ENCODE data around the gene NT5C1A.

Gene NT5C1A

DNA sequence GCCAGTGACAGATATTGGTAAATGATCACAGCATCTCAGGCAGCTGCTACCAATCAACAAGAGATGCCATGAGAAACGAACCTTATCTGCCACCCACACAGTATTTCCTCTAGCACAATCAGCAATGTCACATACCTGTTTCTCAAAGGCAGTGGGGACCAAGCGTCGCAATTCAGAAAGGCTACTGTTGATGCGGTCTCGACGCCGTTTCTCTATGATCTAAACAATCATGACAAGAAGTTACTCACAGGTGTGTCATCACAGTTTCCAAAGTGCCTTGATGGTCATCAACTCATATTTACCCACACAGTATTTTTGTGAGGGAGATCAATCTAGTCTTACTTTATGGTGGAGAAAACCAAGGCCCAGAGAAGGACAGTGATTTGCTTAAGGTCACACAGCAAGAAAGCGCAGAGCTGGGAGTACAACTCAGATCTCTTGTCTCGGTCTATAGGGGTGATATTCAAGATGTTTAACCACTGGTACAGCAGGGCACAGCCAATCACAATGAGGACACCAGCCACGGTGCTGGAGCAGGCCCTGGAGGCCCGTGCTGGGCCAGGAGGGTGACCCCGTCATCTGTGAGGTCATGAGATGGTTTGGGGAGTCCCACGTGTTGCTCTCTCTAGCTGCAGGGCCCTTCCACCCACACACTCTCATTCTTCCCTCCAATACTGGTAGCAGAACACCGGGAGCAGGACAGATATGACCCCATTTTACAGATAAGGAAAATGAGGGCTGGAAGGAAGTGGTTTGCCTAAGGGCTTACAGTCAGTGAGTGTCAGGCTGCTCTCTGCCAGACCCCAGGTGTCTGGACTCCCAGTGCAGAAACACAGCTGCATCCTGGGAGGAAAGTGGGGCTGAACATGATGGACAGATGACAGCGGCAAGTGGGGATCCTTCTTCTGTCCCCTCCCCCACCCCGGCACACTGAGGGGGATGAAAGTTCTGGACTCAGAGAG lies 40.3 kb downstream of the NT5C1A start:
- no peak for TF ChIP-seq GATA1 (IDR thresholded peaks at IDR 0.05; ENCODE audit: low read depth, low read length)
- no peak for TF ChIP-seq POLR2A (IDR thresholded peaks at IDR 0.05; ENCODE audit: low read length)
- DNase-seq: no peak

DNA sequence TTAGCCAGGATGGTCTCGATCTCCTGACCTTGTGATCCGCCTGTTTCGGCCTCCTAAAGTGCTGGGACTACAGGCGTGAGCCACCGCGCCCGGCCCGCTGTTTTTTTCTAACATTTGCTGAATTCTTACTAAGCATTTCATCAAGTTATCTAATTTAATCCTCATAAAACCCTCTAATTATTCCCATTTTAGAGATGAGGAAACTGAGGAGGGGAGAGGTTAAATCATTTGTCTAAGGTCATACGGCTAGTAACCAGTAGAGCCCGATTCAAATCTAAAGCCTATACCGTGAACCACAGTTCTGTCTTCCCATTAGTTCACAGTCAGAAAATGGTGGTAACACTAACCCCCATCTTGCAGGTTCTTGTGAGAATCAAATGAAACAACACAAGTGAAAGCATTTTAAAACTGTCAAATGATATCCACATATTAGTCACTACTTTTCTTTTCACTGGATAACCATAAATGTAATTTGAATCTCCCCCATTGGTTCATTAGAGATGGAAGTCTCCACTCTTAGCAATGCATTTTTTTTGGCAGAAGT lies 43.0 kb downstream of the NT5C1A start:
- DNase-seq: no peak
- TF ChIP-seq POLR2A (IDR thresholded peaks at IDR 0.05; ENCODE audit: low read length): no peak
- TF ChIP-seq GATA1 (IDR thresholded peaks at IDR 0.05; ENCODE audit: low read depth, low read length): no peak

DNA sequence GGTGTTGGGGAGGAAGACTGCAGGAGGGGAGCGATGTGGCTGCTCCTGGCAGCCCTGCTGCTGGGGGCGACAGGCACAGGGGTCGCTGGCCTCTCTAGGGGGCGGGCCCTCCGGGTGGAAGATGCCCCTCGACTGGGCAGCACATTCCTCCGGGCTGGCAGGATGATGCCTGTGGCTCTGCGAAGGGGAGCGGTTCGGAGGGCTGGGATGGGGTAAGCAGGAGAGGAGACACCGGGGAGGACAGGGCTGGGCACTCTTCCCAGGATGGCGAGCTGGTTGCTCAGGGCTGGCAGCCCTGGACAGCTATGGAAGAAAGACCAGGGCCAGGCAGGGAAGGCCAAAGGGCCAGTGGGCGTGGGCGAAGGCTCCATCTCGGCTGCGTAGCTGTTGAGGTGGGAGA lies 45.3 kb downstream of the NT5C1A start:
- no peak for DNase-seq
- TF ChIP-seq GATA1 (IDR thresholded peaks at IDR 0.05; ENCODE audit: low read depth, low read length) (no peak), POLR2A (IDR thresholded peaks at IDR 0.05; ENCODE audit: low read length) (no peak)

DNA sequence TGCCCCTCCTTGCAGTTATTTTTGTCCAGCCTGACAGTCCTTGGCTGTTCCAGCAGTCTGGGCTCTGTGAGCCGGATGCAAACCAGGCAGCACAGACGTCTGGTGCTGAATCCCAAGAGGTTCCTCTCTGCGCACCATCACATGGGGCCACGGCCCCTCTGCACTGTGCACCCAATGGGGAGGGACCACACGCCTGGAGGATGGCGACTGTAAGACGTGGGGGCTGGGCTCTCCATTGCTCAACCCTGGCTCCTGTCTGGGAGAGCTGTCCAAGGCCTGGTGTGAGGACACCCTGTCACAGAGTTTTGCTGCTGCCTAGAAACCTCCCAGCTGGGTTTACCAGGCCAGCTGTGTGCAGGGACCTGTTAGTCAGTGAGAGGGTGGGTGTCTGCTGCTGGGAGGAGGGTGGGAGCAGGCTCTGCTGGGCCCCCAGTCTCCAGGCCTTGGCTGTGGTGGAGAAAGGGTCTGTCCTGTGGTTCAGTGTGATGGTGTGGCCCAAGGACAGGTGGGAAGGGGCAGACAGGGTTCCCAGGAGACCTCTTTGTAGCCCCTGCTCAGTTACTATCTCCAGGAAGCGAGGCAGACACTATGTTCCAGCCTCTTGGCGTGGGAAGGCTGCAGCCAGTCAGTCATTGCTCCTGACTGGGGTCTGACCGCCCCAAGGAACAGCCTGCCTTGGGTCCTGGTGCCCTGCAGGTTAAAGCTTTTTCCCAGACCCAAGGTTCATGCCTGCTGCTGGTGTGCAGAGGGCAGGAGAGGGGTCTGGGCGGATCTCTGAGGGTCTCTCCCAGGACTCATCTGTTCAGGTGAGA lies 46.2 kb downstream of the NT5C1A start:
- no peak for DNase-seq
- TF ChIP-seq POLR2A (IDR thresholded peaks at IDR 0.05; ENCODE audit: low read length): no peak
- no peak for TF ChIP-seq GATA1 (IDR thresholded peaks at IDR 0.05; ENCODE audit: low read depth, low read length)

DNA sequence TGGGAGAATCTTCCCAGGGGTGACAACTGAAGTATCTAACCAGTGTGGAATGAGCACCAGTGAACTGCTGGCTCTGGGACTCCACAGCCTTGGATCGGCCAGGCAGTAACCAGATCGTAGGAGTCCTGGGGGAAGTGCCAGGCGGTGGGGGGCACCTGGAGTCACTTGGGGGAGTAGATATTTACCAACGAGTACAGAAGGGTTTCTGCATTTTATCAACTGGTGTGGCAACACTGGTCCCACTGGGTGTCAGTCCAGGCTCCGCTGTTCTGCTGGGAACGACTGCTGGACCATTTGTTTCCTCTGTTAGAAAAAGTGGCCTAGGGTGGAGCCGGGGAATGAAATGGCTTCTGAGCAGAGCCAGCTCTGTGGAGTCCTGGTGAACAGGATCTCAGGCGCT lies 46.9 kb downstream of the NT5C1A start:
- TF ChIP-seq POLR2A (IDR thresholded peaks at IDR 0.05; ENCODE audit: low read length): no peak
- no peak for TF ChIP-seq GATA1 (IDR thresholded peaks at IDR 0.05; ENCODE audit: low read depth, low read length)
- no peak for DNase-seq

DNA sequence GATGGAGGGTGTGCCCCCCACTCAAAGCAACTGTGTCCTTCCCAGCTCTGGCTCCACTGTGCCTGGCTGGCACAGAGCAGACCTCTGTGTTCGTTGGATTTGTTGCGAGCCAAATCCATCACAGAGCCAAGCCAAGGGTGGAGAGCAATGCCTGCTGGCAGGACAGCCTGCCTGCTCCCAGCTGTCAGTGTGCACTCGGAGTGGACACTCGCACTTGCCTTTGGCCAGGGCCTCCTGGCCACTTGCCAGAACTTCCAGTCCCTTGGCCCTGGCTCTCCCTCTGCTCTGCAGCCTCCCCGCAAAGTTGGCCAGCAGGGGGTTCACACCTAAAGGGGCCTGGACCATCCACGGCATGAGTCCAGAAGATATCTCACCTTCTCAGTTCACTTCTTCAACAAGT lies 48.9 kb downstream of the NT5C1A start:
- TF ChIP-seq POLR2A (IDR thresholded peaks at IDR 0.05; ENCODE audit: low read length): no peak
- TF ChIP-seq GATA1 (IDR thresholded peaks at IDR 0.05; ENCODE audit: low read depth, low read length): no peak
- DNase-seq: no peak

DNA sequence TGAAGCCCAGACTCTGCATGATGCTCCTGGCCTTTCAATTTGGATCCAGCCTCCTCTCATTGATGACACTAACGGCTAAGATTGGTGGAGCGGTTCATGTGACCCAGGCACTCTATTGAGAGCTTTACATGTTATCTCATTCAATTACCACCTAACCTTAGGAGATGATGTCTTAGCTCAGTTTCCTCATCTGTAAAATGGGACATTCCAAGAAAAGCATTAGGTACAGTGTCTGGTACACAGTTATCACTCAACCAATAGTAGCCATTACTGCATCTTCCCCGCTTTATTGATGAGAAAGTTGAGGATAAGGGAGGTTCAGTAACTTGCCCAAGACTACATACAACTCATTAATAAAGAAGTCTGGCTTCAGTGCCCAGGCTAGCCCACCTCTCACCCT lies 49.5 kb downstream of the NT5C1A start:
- DNase-seq: no peak
- TF ChIP-seq GATA1 (IDR thresholded peaks at IDR 0.05; ENCODE audit: low read depth, low read length) (no peak), POLR2A (IDR thresholded peaks at IDR 0.05; ENCODE audit: low read length) (no peak)

DNA sequence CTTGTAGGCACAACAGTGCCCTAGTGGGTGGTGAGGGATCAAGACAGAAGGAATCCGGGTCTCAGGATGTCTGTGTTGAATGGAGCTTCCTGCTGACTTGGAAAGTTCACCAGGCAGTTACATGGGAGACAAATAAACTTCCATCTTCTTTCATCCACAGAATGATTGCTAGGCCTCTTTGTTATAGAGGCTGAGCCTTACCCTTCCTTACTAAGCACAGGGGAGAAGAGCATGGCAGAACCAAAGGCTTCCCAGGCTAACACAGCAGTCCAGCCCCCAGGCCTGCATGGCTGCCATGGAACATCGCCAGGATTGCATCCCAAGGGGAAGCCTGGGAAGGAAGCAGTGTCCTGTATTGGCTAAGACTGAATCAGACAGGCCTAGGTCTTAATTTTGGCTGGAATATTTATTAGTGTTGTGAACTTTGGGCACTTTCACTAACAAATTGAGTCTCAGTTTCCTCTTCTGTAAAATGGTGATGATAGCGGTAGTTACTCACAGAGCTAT lies 51.2 kb downstream of the NT5C1A start:
- TF ChIP-seq POLR2A (IDR thresholded peaks at IDR 0.05; ENCODE audit: low read length) (no peak), GATA1 (IDR thresholded peaks at IDR 0.05; ENCODE audit: low read depth, low read length) (no peak)
- DNase-seq: no peak

DNA sequence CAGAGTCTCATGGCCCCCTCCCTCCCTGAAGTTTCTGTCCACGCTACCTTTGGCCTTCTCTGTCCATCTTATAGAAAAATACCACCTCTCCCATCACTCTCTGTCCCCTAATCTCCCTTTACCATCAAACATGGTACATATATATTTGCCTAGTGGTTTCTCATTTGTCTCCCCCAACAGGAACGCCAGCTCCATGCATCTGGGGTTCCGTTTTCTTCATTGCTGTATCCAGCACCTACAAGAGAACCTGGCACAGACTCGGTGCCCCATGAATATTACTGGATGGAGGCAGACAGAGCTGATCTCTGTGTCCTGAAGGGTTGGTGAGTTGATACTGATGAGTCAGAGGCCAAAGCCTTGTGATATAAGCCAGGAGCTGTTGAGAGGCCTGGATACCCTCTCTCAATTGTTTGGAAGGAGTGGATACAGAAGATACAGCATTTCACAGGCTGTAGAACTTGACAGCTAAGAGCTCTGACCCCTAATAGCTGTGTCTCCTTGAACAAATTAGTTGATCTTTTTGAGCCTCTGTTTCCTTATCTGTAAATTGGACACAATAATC lies 54.3 kb downstream of the NT5C1A start:
- no peak for DNase-seq

DNA sequence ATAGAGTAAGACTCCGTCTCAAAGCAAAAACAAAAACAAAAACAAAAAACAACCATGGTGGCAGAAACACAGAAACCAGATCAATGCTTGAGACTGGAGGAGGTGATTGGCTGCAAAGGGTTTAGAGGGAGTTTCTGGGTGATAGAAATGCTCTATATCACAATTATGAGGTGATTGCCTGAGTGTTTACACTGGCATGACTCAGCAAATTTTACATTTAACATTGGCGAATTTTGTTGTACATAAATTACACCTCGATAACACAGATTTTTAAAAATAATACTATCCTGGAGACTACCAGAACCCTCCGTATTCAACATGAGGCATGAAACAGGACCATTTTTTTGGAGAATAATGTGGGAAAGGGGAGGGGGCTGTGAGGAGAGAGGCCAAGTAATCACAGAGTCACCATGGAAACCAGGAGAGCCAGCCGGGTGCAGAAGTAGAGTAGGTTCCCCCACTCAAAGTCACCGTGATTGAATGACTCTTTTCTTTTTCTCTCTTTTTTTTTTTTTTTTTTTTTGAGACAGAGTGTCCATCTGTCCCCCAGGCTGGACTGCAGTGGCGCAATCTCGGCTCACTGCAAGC lies 56.7 kb downstream of the NT5C1A start:
- no peak for DNase-seq
- TF ChIP-seq POLR2A (IDR thresholded peaks at IDR 0.05; ENCODE audit: low read length): no peak
- TF ChIP-seq GATA1 (IDR thresholded peaks at IDR 0.05; ENCODE audit: low read depth, low read length): no peak

More for the DNA sequence above, 54.3 kb downstream of the NT5C1A start:
- TF ChIP-seq GATA1 (IDR thresholded peaks at IDR 0.05; ENCODE audit: low read depth, low read length): no peak
- TF ChIP-seq POLR2A (IDR thresholded peaks at IDR 0.05; ENCODE audit: low read length): no peak

DNA sequence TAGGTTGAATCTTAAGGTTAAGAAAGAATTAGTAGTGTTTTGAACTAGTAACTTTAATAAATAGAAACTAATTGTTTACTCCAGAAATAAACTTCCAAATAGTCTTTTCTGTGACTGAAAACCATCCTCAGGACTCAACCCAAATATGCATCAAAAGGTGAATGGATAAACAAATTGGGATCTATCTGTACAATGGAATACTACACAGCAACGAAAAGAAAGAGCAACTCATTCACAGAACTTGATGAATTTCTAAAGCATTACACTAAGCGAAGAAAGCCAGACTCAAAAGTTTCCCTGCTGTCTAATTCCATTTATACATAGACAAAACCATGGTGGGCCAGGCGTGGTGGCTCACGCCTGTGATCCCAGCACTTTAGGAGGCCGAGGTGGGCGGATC lies 57.4 kb downstream of the NT5C1A start:
- DNase-seq: no peak
- no peak for TF ChIP-seq GATA1 (IDR thresholded peaks at IDR 0.05; ENCODE audit: low read depth, low read length)
- no peak for TF ChIP-seq POLR2A (IDR thresholded peaks at IDR 0.05; ENCODE audit: low read length)

DNA sequence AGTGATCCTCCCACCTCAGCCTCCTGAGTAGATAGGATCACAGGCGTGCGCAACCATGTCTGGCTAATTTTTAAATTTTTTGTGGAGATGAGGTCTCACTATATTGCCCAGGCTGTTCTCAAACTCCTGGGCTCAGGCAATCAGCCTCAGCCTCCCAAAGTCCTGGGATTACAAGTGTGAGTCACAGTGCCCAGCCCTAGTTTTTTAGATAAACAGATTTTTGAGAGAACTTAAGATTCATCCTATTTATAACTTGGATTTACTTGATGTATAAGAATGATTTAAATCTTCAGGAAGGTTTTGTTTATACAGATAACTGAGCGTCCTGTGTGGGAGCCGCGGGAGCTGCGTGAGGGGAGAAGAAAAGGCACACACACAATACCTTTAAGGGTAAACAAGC lies 58.7 kb downstream of the NT5C1A start:
- DNase-seq: no peak
- TF ChIP-seq GATA1 (IDR thresholded peaks at IDR 0.05; ENCODE audit: low read depth, low read length): no peak
- no peak for TF ChIP-seq POLR2A (IDR thresholded peaks at IDR 0.05; ENCODE audit: low read length)

DNA sequence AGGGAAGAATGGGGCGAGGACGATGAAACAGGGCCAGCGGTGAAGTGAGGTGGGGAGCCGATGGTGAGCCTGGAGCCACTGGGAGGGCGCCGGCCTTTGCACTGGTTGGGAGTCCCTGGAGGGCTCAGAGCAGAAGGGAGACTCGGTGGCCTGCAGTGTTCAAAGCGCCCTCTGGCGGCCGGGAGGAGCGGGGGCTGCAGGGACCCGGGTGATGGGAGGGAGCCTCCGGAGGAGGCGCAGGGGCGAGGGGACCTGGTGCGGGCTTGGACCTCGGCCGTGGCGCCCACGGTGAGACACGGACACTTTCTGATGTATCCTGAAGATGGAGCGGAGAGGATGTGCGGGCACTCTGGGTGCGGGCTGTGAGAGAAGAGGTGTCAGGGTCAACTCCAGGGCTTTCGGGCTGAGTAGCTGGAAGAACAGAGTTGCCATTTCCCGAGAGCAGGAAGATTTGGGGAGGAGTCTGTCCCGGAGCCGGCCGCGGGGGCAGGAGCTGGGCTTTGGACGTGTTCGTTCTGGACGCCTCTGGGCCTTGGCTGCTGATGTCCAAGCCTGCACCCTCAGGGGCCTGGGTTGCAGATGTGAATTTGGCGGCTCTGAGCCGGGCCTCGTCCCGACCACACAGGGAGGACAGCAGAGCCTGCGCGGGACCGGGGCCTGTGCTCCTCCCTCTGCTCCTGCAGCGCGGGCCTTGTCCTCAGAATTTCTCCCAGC lies 62.1 kb downstream of the NT5C1A start:
- DNase-seq: peak; percentile 59 to 72
- TF ChIP-seq GATA1 (IDR thresholded peaks at IDR 0.05; ENCODE audit: low read depth, low read length): no peak
- no peak for TF ChIP-seq POLR2A (IDR thresholded peaks at IDR 0.05; ENCODE audit: low read length)

All from erythroblast (primary cell).